ENCODE data around the gene MPG.

The MPG gene

DNA sequence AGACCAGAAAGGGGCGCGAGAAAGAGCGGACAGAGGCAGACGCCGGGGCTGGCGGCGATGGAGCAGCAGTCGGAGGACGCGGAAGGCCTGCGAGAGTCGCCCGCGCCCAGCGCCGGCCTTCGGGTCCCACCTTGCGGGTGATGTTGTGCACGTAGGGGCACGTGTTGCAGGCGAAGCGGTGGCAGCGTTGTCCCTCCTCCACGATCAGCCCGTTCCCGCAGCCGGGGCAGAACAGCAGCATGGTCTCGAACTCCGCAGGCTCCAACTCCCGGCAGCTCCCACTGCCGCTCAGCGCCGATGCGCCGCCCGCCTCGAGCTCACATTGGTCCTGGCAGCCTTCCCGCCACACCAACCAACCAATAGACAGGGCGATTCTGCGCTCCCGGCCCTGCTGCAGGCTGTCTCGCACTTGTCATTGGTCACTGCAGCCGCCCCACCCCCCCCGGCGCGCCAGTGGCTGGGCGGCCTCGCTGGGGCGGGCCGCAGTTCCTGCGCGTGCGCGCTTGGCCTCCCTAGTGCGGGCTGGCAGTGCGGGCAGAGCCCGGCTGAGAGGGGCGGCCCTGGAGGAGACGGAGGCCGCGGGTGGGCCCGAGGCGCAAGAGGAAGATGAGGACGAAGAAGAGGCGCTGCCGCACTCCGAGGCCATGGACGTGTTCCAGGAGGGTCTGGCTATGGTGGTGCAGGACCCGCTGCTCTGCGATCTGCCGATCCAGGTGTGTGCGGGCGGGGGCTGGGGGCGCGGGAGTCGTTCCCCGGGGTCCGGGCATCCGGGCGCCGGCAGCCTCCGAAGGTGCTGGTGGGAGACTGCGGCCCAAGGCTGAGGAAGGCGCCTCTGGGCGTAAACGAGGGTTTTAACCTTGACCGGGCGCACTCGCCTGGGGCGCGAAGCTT, 24.4 kb upstream of the MPG start, which contains the start of the genes POLR3K and SNRNP25:
POLR3K (minus strand) TSS at position 263 of the 891 bp plus-strand sequence; CDS start at position 241, 22 bp downstream.
SNRNP25 (plus strand) TSS at position 483 of the 891 bp plus-strand sequence; CDS start at position 672, 189 bp downstream.
- peak; percentile 87 for DNase-seq

GRCh38 chr16:54237-54581, 23.8 kb upstream of the MPG start:
- no peak for DNase-seq

DNA sequence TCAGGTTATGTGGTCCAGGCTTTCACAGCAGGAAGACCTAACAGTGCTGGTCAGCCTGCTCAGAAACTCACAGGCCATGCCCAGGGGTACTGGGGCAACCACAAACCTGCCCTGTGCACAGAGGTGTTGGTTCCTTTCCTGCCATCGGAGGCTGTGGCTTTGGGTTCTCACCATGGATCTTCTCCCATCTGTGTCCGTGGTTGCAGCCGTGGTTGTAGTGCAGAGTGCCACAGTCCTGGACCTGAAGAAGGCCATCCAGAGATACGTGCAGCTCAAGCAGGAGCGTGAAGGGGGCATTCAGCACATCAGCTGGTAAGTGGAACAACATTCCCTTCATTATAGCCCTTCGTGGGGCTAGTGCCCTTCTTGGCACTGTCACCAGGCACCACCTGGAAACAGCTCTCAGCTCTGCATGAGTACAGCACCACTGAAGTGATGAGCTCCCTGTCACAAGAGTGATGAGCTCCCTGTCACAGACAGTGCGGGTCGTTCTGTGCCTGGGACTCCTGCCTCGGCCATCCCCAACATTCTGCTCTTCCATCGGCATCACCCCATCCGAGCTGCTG, 22.4 kb upstream of the MPG start:
- DNase-seq = no peak

DNA sequence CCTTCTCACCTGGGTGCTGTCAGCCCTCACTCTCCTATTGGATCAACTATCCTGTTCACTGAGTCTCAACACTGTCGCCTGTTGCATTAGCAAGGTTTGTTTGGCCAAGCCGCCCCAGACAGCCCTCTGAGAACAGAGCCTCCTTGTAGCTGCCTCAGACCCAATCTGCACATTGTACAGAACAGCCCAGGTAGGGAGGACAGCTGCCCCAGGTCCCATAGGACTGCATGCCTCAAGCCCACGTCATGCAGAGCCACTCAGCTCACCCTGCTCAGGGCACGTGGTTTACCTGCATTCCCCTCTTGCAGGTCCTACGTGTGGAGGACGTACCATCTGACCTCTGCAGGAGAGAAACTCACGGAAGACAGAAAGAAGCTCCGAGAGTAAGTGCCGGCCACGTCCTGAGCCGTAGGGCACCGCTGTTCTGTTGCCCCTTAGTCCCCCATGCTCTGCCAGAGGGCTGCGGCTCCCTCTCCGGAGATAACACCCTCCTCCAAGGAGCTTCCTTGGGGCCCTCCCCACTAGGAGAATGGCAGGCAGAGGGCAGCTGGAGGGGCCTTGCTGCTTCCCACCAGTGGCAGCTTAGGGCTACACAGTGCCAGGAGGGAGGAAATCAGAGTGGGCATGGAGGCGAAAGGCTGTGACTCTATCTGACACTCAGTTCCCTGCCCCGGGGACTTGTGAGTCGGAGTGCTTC, 21.6 kb upstream of the MPG start:
- DNase-seq = no peak

GRCh38 chr16:57711-58110, 20.3 kb upstream of the MPG start:
- DNase-seq = no peak

DNA sequence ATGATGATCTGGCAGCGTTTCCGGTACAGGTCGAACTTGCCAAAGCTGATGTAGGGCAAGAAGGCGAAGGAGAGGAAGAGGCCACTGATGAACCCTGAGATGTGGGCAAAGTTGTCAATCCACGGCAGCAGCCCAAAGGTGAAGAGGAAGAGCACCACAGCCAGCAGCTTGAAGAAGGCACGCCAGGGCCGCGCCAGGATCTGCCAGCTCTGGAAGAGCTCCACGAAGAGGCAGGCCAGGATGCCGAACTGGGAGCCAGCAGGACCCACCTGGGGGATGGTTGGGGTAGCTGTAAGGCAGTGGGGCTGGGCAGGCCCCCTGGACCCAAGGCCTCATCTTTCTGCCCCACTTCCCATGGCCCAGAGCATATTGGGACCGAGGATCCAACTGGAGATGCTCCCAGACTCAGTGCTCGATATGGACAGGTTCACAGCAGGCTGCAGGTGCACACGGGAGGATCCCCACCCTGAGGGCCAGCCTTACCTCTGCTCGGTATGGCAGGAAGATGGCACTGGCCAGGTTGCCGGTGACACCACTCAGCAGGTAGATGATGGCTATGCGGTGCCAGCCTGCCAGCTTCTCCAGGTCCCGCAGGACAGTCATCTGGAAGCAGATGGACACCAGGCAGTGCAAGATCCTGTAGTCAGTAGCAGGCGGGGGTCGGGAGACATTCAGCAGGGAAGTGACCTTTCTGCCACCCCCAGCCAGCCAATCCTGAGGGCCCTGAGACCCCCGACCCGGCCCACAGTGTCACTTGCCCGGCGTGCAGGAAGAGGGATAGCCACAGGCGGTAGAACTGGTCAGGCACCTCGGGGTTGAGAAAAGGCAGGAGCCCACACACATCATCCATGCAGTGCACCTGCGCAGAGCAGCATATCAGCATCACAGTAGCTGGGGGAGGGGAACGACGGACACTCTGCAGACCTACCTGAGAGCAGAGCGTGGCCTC, 19.3 kb upstream of the MPG start:
- no peak for DNase-seq

DNA sequence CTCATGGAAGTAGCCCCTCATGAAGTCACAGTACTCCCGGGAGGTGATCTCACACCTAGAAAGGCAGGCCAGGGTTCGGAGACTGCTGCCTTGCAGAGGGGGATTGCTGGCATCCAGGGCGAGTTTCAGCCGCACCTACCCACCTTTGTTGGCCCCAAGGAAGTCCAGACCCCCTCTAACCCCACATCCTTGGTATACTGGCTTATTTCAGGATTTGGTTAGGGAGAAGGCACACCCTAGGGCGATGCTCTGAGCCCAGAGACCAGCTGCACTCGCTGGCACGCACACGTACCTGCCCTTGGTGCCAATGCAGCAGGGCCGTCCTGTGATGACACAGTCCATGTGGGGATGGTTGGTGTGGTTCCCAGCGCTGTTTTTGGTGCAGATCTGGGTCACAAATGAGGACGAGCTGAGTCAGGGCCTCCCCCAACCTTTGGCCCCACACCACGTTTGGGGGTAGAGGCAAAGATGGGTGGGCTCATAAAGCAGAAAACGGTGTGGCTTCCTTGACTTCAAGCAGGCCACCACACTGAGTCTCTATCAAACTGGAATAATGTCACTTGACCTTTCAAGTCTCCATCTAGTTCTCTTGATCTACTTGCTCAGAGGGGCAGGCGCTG, 18.5 kb upstream of the MPG start:
- no peak for DNase-seq

GRCh38 chr16:60166-60565, 17.9 kb upstream of the MPG start:
- DNase-seq = no peak

DNA sequence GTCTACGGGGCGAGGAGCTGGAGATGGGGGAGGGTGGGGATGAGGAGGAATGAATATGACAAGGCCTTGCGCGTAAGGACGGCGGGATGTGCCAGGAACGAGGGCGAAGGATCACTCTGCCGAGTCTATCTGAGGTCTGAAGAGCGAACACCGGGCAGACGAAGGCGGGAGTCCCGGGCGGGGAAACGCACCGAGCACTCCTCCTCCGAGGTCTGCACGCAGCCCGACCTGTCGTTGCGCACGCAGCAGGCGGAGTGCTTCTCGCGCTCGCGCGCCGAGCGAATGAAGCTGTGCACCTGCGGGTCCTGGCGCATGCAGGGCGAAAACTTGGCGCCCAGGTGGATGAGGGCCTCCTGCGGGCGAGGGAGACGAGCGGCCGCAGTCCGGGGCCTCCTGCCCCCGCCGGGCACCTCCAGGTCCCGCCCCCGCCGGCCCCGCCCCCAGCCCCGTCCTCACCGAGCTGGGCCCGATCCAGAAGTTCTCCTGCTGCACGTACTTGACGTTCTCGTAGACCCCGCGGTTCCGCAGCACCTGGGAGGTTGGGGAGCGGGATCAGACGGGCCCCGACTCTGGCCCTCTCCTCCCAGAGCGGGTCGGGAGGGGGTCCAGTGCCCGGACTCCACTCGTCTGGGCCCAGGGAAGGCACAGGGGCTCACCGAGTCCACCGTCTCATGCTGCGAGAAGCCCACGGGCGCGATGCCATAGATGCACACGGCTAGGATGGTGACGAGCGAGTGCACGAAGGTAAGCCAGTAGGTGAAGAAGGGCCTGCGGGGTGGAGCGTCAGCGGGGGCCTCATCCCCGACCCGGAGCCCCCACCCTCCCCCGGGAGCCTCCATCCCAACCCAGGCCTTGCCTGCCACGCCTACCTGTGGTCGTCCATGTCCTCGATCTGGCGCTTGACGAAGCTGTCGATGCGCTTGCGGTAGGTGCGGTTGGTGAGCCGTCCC, 16.8 kb upstream of the MPG start:
- no peak for DNase-seq

DNA sequence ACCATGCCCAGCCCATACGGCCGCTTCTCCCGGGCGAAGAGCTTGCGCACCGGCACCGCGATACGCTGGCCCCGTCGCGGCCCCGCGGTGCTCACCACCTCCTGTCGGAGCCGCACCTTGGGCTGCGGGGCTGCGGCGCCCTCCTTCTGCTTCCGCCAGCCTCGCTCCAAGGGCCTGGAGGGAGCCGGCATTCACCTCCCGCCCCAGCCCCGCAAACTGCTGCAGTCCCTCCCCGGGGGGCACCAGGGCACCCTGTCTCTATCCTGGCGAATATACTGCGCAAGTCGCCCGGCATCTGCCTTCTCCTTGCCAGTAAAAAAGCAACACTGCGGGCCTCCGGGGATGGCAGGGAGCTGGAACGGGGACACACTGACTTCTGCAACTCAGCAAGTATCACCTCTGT, 16.1 kb upstream of the MPG start:
- no peak for DNase-seq

GRCh38 chr16:62283-62967, 15.6 kb upstream of the MPG start:
- DNase-seq = no peak

GRCh38 chr16:62968-63391, 15.0 kb upstream of the MPG start:
- no peak for DNase-seq

DNA sequence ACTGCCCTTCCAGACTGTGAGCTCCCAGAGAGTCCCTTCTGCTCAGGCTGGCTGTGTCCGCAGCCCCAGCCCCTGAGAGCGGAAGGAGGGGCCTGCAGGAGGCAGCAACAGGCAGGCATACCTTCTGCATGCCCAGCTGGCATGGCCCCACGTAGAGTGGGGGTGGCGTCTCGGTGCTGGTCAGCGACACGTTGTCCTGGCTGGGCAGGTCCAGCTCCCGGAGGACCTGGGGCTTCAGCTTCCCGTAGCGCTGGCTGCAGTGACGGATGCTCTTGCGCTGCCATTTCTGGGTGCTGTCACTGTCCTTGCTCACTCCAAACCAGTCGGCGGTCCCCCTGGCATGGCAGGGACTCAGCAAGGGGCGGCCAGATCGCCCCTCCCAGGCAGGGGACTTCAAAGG, 14.6 kb upstream of the MPG start:
- DNase-seq = no peak

GRCh38 chr16:63998-64913, 13.8 kb upstream of the MPG start:
- no peak for DNase-seq

- no peak for DNase-seq
Observed at GRCh38 chr16:64914-65255, 13.1 kb upstream of the MPG start.

- no peak for DNase-seq
Observed at GRCh38 chr16:65745-66144, 12.3 kb upstream of the MPG start.

- no peak for DNase-seq
Observed at GRCh38 chr16:66309-67182, 11.5 kb upstream of the MPG start.

DNA sequence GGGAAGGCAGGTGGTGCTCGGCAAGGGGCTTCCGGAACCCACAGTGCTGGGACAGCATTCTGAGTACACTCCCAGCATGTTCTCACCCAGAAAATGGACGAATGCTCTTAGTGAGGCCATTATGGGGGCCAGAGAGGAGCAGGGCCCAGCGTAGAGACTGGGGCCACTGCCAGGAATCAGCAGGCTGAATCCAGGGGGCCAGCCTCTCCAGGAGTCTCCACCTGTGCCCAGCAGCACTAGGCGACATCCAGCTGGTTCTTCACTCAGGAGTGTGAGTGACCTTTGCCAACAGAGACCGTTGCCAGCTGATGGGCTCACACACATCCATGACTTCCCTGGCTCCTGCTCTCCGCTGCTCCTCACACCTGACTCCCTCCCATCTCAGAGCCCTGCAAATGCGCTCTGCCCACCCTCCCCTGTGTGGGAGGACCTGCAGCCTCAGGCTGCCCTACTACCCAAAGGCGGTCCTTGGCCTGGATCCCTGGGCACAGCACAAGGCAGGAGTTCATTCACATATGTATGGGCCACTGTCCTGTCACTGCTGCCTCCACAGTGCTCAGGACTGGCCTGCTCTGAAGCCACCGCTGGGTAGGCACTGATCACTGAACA, 10.7 kb upstream of the MPG start:
- DNase-seq = no peak
